ENCODE results near the gene ADSS1.

- TF ChIP-seq, protein P1, sequence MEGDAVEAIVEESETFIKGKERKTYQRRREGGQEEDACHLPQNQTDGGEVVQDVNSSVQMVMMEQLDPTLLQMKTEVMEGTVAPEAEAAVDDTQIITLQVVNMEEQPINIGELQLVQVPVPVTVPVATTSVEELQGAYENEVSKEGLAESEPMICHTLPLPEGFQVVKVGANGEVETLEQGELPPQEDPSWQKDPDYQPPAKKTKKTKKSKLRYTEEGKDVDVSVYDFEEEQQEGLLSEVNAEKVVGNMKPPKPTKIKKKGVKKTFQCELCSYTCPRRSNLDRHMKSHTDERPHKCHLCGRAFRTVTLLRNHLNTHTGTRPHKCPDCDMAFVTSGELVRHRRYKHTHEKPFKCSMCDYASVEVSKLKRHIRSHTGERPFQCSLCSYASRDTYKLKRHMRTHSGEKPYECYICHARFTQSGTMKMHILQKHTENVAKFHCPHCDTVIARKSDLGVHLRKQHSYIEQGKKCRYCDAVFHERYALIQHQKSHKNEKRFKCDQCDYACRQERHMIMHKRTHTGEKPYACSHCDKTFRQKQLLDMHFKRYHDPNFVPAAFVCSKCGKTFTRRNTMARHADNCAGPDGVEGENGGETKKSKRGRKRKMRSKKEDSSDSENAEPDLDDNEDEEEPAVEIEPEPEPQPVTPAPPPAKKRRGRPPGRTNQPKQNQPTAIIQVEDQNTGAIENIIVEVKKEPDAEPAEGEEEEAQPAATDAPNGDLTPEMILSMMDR (IDR thresholded peaks at IDR 0.05), result no peak
- TF ChIP-seq POLR2A (IDR thresholded peaks at IDR 0.05), result no peak
Observed at GRCh38 chr14:104705340-104706047, 18.5 kb upstream of the ADSS1 start.
